HG02884 (cell line): ENCODE results near the gene RBMS3.

Experiments
- ATAC-seq: cut with Tn5 transposase; IDR thresholded peaks from one replicate; pipeline ENCODE4 v1.9.1; 2021; ENCODE audit warnings: mild to moderate bottlenecking, moderate library complexity; ENCODE audit not compliant: unreplicated experiment

Gene RBMS3

GRCh38 chr3:29275309-29275708, 5.6 kb upstream of the RBMS3 start:
- ATAC-seq: no peak

GRCh38 chr3:29277249-29277648, 3.6 kb upstream of the RBMS3 start:
- ATAC-seq: no peak

- no peak for ATAC-seq
These were observed 1.6 kb upstream of the RBMS3 start for GRCh38 chr3:29279286-29279685.

- ATAC-seq: no peak
These were observed 1.1 kb upstream of the RBMS3 start for GRCh38 chr3:29279806-29280205.

- ATAC-seq: no peak
These were observed 148 bp downstream of the RBMS3 start for GRCh38 chr3:29281094-29281343.

GRCh38 chr3:29281344-29282241, 722 bp downstream of the RBMS3 start:
- peak; percentile 64 for ATAC-seq

- ATAC-seq: no peak
These were observed 1.8 kb downstream of the RBMS3 start for GRCh38 chr3:29282427-29283230.

GRCh38 chr3:29283231-29284119, 2.6 kb downstream of the RBMS3 start:
- ATAC-seq: no peak

- ATAC-seq: no peak
These were observed 3.6 kb downstream of the RBMS3 start for GRCh38 chr3:29284497-29284896.

- ATAC-seq: no peak
These were observed 4.7 kb downstream of the RBMS3 start for GRCh38 chr3:29285471-29286071.

GRCh38 chr3:29286478-29287240, 5.8 kb downstream of the RBMS3 start:
- ATAC-seq: no peak

GRCh38 chr3:29290596-29290995, 9.7 kb downstream of the RBMS3 start:
- no peak for ATAC-seq

GRCh38 chr3:29291260-29291981, 10.6 kb downstream of the RBMS3 start:
- no peak for ATAC-seq

- ATAC-seq: no peak
These were observed 11.1 kb downstream of the RBMS3 start for GRCh38 chr3:29291982-29292363.

- ATAC-seq: no peak
These were observed 12.6 kb downstream of the RBMS3 start for GRCh38 chr3:29293421-29293820.

- no peak for ATAC-seq
These were observed 17.1 kb downstream of the RBMS3 start for GRCh38 chr3:29297998-29298397.

GRCh38 chr3:29301332-29302019, 20.6 kb downstream of the RBMS3 start:
- no peak for ATAC-seq

- no peak for ATAC-seq
These were observed 21.7 kb downstream of the RBMS3 start for GRCh38 chr3:29302619-29303018.

- ATAC-seq: no peak
These were observed 26.4 kb downstream of the RBMS3 start for GRCh38 chr3:29307295-29307694.
